Testis (tissue), 2 donors: Measurements from ENCODE around the gene DVL1.

Experiments used
- POLR2A ChIP-seq: fragments of 450-650 bp; IDR thresholded peaks from one replicate; pipeline ENCODE4 v1.6.1; 2017; ENCODE audit warnings: antibody characterized with exemption, mild to moderate bottlenecking, moderate library complexity
- TF ChIP-seq, protein P1 (sequence below), 3 experiments: fragments of 450-650 bp in 2 of 3; fragments of 200-600 bp in 1 of 3; sonication (generic) in 1 of 3; IDR thresholded peaks; one replicate each; pipeline ENCODE4 v1.5.1; 2016 to 2019; ENCODE audit warnings: antibody characterized with exemption in 3 of 3, mild to moderate bottlenecking in 2 of 3, moderate library complexity in 1 of 3

DNA sequence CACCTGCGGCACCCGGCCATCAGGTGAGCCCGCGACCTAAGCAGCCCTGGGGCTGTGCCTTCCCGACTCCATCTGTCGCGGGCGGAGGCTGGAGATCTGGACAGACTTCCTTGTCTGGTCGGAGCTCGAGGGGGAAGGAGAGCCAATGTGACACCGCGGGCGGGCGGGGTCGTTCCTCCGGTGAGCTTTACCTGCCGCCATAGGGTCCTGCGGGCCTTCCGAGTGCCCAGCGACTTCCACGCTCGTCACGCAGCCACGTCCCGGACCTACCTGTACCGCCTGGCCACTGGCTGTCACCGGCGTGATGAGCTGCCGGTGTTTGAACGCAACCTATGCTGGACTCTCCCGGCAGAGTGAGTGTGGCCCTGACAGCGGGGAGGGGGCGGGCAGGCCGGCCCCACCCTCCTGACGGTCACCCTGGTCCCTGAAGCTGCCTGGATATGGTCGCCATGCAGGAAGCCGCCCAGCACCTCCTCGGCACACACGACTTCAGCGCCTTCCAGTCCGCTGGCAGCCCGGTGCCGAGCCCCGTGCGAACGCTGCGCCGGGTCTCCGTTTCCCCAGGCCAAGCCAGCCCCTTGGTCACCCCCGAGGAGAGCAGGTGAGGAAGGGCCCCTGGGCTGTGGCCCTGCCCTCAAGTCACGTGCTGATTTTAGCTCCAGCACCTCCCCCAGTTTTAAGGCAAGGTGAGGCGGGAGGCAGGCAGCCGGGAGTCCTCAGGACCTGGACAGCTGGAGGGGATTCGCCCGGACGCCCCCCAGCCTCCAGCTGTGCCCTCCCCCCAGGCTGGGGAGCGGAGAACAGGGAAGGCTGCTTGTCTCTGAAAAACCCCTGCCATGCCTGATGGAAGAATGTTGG lies 39.7 kb downstream of the DVL1 start:
- no peak for TF ChIP-seq POLR2A
- TF ChIP-seq, protein P1, sequence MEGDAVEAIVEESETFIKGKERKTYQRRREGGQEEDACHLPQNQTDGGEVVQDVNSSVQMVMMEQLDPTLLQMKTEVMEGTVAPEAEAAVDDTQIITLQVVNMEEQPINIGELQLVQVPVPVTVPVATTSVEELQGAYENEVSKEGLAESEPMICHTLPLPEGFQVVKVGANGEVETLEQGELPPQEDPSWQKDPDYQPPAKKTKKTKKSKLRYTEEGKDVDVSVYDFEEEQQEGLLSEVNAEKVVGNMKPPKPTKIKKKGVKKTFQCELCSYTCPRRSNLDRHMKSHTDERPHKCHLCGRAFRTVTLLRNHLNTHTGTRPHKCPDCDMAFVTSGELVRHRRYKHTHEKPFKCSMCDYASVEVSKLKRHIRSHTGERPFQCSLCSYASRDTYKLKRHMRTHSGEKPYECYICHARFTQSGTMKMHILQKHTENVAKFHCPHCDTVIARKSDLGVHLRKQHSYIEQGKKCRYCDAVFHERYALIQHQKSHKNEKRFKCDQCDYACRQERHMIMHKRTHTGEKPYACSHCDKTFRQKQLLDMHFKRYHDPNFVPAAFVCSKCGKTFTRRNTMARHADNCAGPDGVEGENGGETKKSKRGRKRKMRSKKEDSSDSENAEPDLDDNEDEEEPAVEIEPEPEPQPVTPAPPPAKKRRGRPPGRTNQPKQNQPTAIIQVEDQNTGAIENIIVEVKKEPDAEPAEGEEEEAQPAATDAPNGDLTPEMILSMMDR (IDR thresholded peaks at IDR 0.05): no peak
